Activated B cell treated with CpG ODN at 0.5 μM for 24 hours (primary cell): ENCODE results near the gene OR2A7. TPM values are rescaled to one million over a fixed set of nuclear protein-coding genes. Genes with fewer than 3 reads are reported as not detected.
"Not testable (repeated sequence)": the region's sequence is repeated elsewhere in the genome, so short reads cannot be mapped to it uniquely, and the experiment has no call there.

Source experiments
- ATAC-seq: fragments of 200-7000 bp; cut with Tn5 transposase; one replicate; pipeline ENCODE4 v1.10.0; 2021; ENCODE audit warnings: low read depth, mild to moderate bottlenecking, moderate library complexity
- CTCF ChIA-PET: fragments of 350-600 bp; sonication (Branson Sonifier 250); formaldehyde crosslinking; loops from one replicate; lab custom pipeline; 2021; ENCODE audit warnings: antibody characterized with exemption; lab: Charles Lee
- POLR2A ChIA-PET: fragments of 350-600 bp; sonication (Branson Sonifier 250); formaldehyde crosslinking; loops from one replicate; lab custom pipeline; 2021; ENCODE audit warnings: antibody characterized with exemption; lab: Charles Lee
- DNase-seq: peaks from one replicate; pipeline ENCODE4 v3.0.0; 2022
- H3K27ac Mint-ChIP-seq: one replicate; pipeline ENCODE4 v1.8.0; 2020; ENCODE audit warnings: mixed read lengths
- H3K27me3 Mint-ChIP-seq: one replicate; pipeline ENCODE4 v1.8.0; 2021; ENCODE audit warnings: mixed read lengths
- H3K36me3 Mint-ChIP-seq: one replicate; pipeline ENCODE4 v1.8.0; 2021; ENCODE audit warnings: low read depth, mixed read lengths
- H3K4me1 Mint-ChIP-seq: one replicate; pipeline ENCODE4 v1.8.0; 2021; ENCODE audit warnings: mixed read lengths
- H3K4me3 Mint-ChIP-seq: one replicate; pipeline ENCODE4 v1.8.0; 2020; ENCODE audit warnings: mild to moderate bottlenecking, mixed read lengths
- H3K9me3 Mint-ChIP-seq: one replicate; pipeline ENCODE4 v1.8.0; 2020; ENCODE audit warnings: mixed read lengths
- intact Hi-C: fragments of 100-400 bp; cut with micrococcal nuclease; formaldehyde crosslinking; loops from one replicate; pipeline ENCODE4 v1.15.1; 2024
- total RNA-seq: library from RNA; stranded (reverse); gene quantifications from 2 replicates; pipeline ENCODE4 v1.2.3, GENCODE V29; 2022
- TF ChIP-seq, protein P1 (sequence below): fragments of 200-600 bp; IDR thresholded peaks from one replicate; pipeline ENCODE4 v1.8.0; 2022; ENCODE audit warnings: antibody characterized with exemption, mild to moderate bottlenecking

OR2A7 gene
- total RNA-seq, 1 donor from 2014 or later: 1.9 TPM

DNA sequence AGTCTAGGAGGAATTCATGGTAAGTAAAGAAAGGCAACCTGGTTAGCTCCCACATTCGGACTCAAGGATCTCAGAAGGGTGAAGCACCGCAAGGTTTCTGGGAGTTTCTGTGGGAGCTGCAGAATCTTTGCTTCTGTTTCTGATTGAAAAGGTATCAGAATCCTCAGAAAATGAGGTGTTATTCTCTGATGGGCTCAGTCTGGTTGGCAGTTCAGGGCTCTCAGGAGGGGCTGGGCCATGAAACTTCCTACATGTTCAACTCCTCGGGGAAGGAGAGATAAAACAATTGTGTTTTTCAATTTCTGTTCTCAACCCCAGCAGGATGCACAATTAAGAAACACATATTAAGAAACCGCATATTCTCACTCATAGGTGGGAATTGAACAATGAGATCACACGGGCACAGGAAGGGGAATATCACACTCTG, 9.1 kb downstream of the OR2A7 start:
- intact Hi-C loops: no loop called here
- no peaks in the 10 kb centered on the region for H3K27me3 Mint-ChIP-seq
- TF ChIP-seq, protein P1, sequence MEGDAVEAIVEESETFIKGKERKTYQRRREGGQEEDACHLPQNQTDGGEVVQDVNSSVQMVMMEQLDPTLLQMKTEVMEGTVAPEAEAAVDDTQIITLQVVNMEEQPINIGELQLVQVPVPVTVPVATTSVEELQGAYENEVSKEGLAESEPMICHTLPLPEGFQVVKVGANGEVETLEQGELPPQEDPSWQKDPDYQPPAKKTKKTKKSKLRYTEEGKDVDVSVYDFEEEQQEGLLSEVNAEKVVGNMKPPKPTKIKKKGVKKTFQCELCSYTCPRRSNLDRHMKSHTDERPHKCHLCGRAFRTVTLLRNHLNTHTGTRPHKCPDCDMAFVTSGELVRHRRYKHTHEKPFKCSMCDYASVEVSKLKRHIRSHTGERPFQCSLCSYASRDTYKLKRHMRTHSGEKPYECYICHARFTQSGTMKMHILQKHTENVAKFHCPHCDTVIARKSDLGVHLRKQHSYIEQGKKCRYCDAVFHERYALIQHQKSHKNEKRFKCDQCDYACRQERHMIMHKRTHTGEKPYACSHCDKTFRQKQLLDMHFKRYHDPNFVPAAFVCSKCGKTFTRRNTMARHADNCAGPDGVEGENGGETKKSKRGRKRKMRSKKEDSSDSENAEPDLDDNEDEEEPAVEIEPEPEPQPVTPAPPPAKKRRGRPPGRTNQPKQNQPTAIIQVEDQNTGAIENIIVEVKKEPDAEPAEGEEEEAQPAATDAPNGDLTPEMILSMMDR: no peak
- no peaks in the 10 kb centered on the region for H3K36me3 Mint-ChIP-seq
- ChIA-PET CTCF (no interaction called here), POLR2A (no interaction called here)
- H3K27ac Mint-ChIP-seq: no peak overlapping the region
- ATAC-seq: no peak
- no peaks in the 10 kb centered on the region for H3K9me3 Mint-ChIP-seq
- no peak overlapping the region for H3K4me3 Mint-ChIP-seq
- no peak for DNase-seq
- H3K4me1 Mint-ChIP-seq: no peaks in the 10 kb centered on the region

DNA sequence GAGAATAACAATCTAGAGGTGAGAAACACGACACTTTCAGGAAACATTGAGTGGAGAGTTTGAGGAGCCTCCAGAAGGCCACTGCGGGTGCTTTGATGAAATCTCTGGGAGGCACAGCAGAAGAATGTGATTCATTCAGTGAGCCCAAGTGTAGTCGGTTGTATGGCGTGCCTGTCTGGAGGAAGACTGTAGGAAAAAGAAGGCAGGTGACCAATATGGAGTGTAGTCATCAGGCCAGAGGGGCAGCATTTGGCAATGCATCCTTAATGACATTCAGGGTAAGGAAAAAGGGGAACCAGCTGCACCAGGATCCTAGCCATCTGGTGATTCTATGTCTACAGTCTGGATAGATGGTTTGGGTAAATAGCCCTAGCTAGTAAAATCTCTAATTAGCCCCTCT, 12.3 kb downstream of the OR2A7 start:
- intact Hi-C loops, H3K27me3 Mint-ChIP-seq, CTCF ChIA-PET, H3K27ac Mint-ChIP-seq, H3K4me1 Mint-ChIP-seq, POLR2A ChIA-PET, ATAC-seq, H3K9me3 Mint-ChIP-seq, H3K36me3 Mint-ChIP-seq, DNase-seq, H3K4me3 Mint-ChIP-seq: not testable (repeated sequence)

DNA sequence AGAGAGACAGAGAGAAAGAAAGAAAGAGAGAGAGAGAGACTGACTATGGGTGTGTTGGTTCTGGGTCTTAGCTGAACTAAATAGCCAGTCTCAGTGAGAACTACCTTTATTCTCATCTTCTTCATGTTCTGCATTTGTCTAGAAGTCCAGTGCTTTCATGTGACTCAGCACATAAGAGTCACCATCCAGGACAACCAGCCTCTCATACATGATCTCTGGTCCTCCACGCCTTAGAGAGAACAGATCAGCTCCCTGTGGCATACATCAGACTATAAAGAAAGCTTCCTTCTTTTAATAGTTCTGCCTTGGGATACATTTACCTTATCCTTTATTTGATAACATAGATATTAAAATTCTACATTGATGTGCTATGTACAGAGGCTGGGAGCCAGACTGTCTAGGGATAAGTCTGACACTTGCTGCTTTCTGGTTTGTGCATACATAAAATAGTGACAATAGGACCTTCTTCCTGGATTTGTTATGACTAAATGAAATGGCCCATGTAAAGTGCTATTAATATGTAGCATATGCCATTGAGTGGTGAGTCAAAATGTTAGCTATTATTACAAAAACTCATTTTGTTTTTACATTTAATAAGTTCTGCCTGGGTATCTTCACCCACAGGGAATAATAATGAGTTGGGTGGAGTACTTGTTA, 16.8 kb downstream of the OR2A7 start:
- H3K27ac Mint-ChIP-seq, ATAC-seq, intact Hi-C loops: not testable (repeated sequence)

DNA sequence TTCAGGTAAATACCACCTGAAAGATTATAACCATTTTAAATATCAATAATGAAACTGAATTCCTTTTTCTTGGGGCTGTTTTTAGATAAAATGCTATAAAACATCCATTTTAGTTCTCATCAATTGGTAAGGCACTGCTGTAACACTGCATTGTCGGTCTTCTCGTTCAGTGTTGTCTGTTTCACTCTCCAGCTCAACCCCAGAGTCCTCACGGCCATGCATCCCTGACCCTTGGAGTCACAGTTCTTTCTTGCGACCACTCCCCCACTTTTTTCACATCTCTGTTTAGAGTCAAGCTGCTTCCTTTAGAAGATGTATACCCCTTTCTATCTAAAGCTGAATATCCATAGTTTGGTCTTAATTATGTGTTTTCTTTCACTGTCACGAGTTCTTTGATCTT, 17.6 kb downstream of the OR2A7 start:
- DNase-seq, H3K4me1 Mint-ChIP-seq, ATAC-seq, CTCF ChIA-PET, H3K9me3 Mint-ChIP-seq, intact Hi-C loops, POLR2A ChIA-PET, H3K27me3 Mint-ChIP-seq, H3K27ac Mint-ChIP-seq, H3K36me3 Mint-ChIP-seq, H3K4me3 Mint-ChIP-seq: not testable (repeated sequence)

More for the DNA sequence above, 16.8 kb downstream of the OR2A7 start:
- H3K27me3 Mint-ChIP-seq, DNase-seq, H3K4me1 Mint-ChIP-seq, H3K36me3 Mint-ChIP-seq, CTCF ChIA-PET, H3K9me3 Mint-ChIP-seq, POLR2A ChIA-PET, H3K4me3 Mint-ChIP-seq: not testable (repeated sequence)

DNA sequence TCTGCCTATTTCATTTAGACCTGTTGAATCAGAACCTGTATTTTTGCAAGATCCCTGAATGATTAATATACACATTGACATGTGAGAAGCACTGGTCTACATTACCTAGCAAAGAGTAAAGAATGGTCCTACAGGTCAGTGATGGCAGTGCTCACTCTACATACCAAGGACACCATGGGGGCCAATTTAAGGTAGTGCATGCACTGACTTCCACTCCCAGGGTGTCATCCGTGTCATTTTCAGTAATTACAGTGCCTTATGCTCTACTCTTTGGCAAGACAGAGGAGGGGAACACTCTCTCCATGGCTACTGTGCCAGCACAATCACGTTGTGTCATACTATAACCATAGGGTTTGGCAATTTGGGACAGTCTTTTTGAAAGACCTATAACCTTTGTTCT, 19.2 kb downstream of the OR2A7 start:
- H3K4me3 Mint-ChIP-seq, intact Hi-C loops, H3K9me3 Mint-ChIP-seq, POLR2A ChIA-PET, H3K4me1 Mint-ChIP-seq, H3K27me3 Mint-ChIP-seq, DNase-seq, H3K27ac Mint-ChIP-seq, CTCF ChIA-PET, H3K36me3 Mint-ChIP-seq, ATAC-seq: not testable (repeated sequence)

DNA sequence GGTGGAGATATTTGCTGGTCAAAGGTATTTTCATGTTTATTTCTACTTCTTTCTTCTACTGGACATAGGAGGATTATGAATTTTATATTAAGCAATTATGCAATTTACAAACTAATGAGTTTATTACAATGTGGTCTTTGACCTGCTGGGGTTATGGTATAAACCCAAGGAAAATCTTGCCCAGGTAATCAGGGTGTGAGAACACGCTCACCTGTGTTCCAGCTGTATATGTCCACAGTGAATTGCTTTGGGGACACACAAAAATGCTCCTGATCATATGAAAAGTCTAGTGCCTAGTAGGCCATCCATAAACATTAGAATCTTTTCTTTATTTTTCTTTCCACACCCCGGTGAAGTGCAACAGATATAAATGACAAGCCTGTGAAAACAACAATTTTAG, 25.2 kb downstream of the OR2A7 start, which contains the start of gene OR2A42:
Gene OR2A42 (minus strand): TSS at position 241 of the 400 bp plus-strand sequence. CDS start 6,762 bp downstream, outside the sequence.
- H3K4me3 Mint-ChIP-seq, H3K27me3 Mint-ChIP-seq, POLR2A ChIA-PET, H3K36me3 Mint-ChIP-seq, H3K27ac Mint-ChIP-seq, DNase-seq, CTCF ChIA-PET, H3K4me1 Mint-ChIP-seq, intact Hi-C loops, ATAC-seq, H3K9me3 Mint-ChIP-seq: not testable (repeated sequence)

DNA sequence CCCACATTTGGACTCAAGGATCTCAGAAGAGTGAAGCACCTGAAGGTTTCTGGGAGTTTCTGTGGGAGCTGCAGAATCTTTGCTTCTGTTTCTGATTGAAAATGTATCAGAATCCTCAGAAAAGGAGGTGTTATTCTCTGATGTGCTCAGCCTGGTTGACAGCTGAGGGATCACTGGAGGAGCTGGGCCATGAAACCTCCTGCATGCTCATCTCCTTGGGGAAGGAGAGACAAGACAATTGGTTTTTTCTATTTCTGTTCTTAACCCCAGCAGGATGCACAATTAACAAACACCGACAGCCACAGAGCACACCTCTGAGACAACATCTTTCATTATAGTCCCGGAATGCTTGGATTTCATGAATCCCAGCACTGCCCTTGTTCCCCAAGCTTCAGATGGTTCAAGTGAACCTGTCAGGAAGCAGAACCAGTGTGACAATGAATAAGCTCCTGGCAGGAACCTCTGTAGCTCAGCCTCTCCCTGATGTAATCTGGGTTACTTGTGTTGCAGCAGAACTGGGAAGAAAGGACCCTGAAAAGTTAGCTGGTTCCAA, 26.0 kb downstream of the OR2A7 start:
- DNase-seq, CTCF ChIA-PET, intact Hi-C loops, H3K9me3 Mint-ChIP-seq, POLR2A ChIA-PET, H3K36me3 Mint-ChIP-seq, H3K4me1 Mint-ChIP-seq, H3K27me3 Mint-ChIP-seq, ATAC-seq, H3K27ac Mint-ChIP-seq, H3K4me3 Mint-ChIP-seq: not testable (repeated sequence)

DNA sequence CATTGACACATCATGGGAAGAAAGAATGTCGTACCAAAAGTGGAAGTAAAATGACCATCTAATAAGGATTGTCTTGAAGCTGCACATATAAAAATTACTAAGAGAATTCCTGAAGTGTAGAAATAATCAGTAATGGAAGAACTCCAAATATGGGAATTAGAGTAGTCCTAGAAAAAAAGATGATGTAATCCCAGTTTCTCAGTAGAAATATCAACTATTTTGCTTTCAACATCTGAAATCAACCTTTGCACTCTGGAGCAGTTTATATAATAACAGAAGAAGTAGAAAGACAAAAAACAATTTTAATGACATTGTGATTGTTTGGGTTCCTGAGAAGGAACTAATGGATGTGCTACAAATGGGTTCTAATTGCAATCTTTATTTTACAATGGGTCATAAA, 31.6 kb downstream of the OR2A7 start:
- not testable (repeated sequence) for H3K4me1 Mint-ChIP-seq

DNA sequence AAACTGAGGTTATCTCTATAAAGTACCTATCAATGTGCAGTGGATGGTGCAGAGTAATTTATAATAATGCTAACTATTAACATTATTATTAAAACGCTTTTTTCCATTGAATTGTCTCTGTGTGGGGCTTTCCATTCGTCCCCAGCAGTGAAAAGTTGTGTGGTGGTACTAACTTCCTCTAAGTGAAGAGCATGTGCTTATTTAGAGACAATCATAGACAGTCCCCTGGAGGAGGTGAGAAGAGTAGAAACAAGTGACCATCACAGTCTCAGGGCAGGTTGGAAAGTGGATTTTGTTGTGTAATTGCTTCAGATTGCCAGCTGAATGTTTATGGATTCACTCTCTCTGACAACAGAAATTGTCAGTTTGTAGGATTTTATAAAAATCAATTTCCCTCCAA, 33.6 kb downstream of the OR2A7 start:
- ATAC-seq, H3K4me3 Mint-ChIP-seq, POLR2A ChIA-PET, H3K36me3 Mint-ChIP-seq, DNase-seq, H3K4me1 Mint-ChIP-seq, H3K9me3 Mint-ChIP-seq, H3K27ac Mint-ChIP-seq, CTCF ChIA-PET, intact Hi-C loops, H3K27me3 Mint-ChIP-seq: not testable (repeated sequence)

More for the DNA sequence above, 31.6 kb downstream of the OR2A7 start:
- CTCF ChIA-PET, intact Hi-C loops, DNase-seq, H3K4me3 Mint-ChIP-seq, H3K36me3 Mint-ChIP-seq, H3K27ac Mint-ChIP-seq, H3K27me3 Mint-ChIP-seq, H3K9me3 Mint-ChIP-seq, POLR2A ChIA-PET, ATAC-seq: not testable (repeated sequence)

DNA sequence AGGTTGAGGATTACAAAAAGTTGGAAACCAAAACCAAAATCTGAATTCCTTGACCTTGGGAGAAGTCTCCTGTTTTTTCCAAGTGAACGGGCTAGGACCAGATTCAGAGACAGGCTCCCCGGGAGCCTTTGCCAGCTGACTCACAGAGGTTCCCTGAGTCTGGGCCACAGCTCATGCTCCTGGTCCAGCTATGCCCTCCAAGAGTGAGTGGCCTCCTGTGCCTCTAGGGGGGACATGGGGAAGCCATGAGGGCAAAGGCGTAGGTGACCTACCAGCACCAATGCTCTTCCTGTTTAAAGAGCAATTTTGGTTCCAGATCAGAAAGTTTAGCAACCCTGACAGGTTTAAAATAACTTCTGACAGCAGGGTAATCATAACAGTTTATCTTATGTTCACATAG, 35.8 kb downstream of the OR2A7 start:
- intact Hi-C loops, H3K4me3 Mint-ChIP-seq, H3K9me3 Mint-ChIP-seq, H3K27ac Mint-ChIP-seq, H3K4me1 Mint-ChIP-seq, H3K36me3 Mint-ChIP-seq, ATAC-seq, CTCF ChIA-PET, DNase-seq, POLR2A ChIA-PET, H3K27me3 Mint-ChIP-seq: not testable (repeated sequence)

DNA sequence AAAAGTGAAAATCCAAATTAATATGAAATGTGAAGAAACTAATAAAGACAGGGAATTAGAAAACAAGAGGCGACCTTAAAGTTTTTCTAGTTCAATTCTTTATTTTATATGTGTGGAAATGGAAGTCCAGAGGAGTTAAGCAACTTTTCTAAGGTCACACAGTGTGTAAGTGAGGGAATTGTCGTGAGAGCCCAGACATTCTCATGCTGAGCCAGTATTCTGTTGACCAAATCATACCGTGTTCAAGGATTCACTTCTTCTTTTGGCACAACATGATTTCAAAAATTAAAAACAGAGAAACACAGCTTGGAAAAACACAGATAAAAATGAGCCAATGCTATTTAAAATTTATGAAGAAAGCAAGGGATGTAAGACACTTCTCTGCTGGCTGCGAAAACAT, 37.7 kb downstream of the OR2A7 start:
- H3K4me1 Mint-ChIP-seq, H3K27me3 Mint-ChIP-seq, intact Hi-C loops, CTCF ChIA-PET, H3K4me3 Mint-ChIP-seq, POLR2A ChIA-PET, H3K27ac Mint-ChIP-seq, DNase-seq, H3K36me3 Mint-ChIP-seq, ATAC-seq, H3K9me3 Mint-ChIP-seq: not testable (repeated sequence)
